ENCODE results near the gene NPIPB2. TPM values are rescaled to one million over a fixed set of nuclear protein-coding genes. Genes with fewer than 3 reads are reported as not detected.
"Not testable (repeated sequence)": the region's sequence is repeated elsewhere in the genome, so short reads cannot be mapped to it uniquely, and the experiment has no call there.

NPIPB2 gene
- total RNA-seq, 2 experiments from 2014 or later: 6.3 to 7.6 TPM

DNA sequence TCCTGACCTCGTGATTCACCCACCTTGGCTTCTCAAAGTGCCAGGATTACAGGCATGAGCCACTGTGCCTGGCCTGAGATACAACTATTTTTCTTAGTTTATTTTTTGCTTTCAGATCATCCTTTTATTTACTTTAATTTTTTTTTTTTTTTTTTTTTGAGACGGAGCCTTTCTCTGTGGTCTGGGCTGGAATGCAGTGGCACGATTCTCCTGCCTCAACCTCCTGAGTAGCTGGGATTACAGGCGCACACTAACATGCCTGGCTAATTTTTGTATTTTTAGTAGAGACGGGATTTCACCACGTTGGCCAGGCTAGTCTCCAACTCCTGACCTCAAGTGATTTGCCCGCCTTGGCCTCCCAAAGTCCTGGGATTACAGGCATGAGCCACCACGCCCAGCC lies 11.7 kb upstream of the NPIPB2 start:
- CTCF ChIA-PET; H3K4me3 Mint-ChIP-seq; H3K36me3 Mint-ChIP-seq; intact Hi-C loops (cut with micrococcal nuclease); H3K27ac Mint-ChIP-seq; H3K27me3 Mint-ChIP-seq; DNase-seq; H3K9me3 Mint-ChIP-seq; H3K4me1 Mint-ChIP-seq (ENCODE audit: low read depth); POLR2A ChIA-PET: not testable (repeated sequence)

DNA sequence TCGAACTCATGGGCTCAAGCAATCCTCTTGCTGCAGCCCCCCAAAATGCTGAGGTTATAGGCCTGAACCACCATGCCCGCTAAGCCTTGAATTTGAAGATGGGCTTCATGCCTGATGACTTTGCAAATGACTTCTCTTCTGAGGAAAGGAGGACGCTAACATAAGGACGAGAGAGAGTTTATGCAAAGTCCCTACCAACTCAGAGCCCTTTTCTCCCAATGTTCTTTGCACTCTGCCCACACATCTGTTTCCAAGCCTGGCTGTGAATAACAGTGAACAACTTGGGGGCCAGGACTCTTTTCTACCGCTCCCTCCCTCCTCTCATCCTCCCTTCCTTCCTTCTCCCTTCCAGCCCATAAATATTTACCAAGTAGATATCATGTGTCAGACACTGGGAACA lies 8.5 kb upstream of the NPIPB2 start:
- H3K36me3 Mint-ChIP-seq: no peaks in the 10 kb centered on the region
- CTCF ChIA-PET: no interaction called here
- no peaks in the 10 kb centered on the region for H3K9me3 Mint-ChIP-seq
- no peaks in the 10 kb centered on the region for H3K27me3 Mint-ChIP-seq
- no peak overlapping the region for H3K27ac Mint-ChIP-seq
- H3K4me3 Mint-ChIP-seq: no peak overlapping the region
- DNase-seq: no peak
- H3K4me1 Mint-ChIP-seq (ENCODE audit: low read depth): no peaks in the 10 kb centered on the region
- POLR2A ChIA-PET: no interaction called here
- intact Hi-C loops (cut with micrococcal nuclease): no loop called here

DNA sequence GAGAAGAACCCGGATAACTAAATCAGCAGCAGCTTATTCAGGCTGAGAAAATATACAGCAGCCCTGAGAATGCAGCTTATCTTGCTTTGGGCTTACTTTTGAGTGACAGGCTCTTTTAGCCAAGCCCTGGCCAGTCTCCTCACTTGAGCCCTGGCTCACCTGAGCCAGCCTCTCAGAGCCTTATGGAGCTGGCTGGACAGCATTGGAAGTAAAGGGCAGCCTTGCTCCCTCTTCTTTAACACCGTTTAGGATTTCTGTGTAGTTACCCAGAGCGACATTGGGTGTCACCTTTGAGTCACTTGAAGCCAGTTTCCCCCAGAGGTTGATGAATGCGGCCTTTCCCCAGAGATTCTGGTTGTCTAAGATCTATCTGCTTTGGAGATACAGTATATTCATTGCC lies 7.7 kb upstream of the NPIPB2 start:
- no peaks in the 10 kb centered on the region for H3K36me3 Mint-ChIP-seq
- no peak overlapping the region for H3K4me3 Mint-ChIP-seq
- intact Hi-C loops (cut with micrococcal nuclease): loop anchor here (1.0 kb wide), 1 partner anchor 119 kb away; no protein-coding TSS in a partner anchor
- no peak overlapping the region for H3K27ac Mint-ChIP-seq
- H3K4me1 Mint-ChIP-seq (ENCODE audit: low read depth): no peaks in the 10 kb centered on the region
- no peaks in the 10 kb centered on the region for H3K27me3 Mint-ChIP-seq
- CTCF ChIA-PET: interaction anchor here (0.6 to 1.9 kb wide), 4 partner anchors 27 to 118 kb away, joined by 3 to 20 read pairs (median 4); partner anchors contain the start of gene SNX29
- POLR2A ChIA-PET: interaction anchor here (0.6 kb wide), 1 partner anchor 10 kb away, joined by 3 read pairs; no protein-coding TSS in a partner anchor
- DNase-seq: peak; percentile 20
- H3K9me3 Mint-ChIP-seq: no peaks in the 10 kb centered on the region

DNA sequence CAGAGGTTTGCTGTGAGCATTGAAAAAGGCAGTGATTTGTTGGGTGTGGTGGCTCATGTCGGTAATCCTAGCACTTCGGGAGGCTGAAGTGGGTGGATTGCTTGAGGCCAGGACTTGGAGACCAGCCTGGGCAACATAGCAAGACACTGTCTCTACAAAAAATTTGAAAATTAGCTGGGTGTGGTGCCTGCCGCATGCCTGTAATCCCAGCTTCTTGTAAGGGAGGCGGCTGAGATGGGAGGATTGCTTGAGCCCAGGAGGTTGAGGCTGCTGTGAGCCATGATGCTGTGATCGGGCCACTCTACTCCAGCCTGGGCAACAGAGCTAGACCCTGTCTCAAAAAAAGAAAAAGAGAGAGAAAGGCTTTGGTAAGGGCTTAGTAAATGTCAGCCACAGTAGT lies 7.0 kb upstream of the NPIPB2 start:
- Mint-ChIP-seq H3K4me3 (no peak overlapping the region), H3K27ac (no peak overlapping the region), H3K9me3 (no peaks in the 10 kb centered on the region), H3K36me3 (no peaks in the 10 kb centered on the region), H3K4me1 (ENCODE audit: low read depth) (no peaks in the 10 kb centered on the region), H3K27me3 (no peaks in the 10 kb centered on the region)
- CTCF ChIA-PET: interaction anchor here (0.6 to 1.9 kb wide), 4 partner anchors 28 to 119 kb away, joined by 3 to 20 read pairs (median 4); partner anchors contain the start of gene SNX29
- POLR2A ChIA-PET: no interaction called here
- no peak for DNase-seq
- intact Hi-C loops (cut with micrococcal nuclease): loop anchor here (1.0 kb wide), 1 partner anchor 119 kb away; no protein-coding TSS in a partner anchor

DNA sequence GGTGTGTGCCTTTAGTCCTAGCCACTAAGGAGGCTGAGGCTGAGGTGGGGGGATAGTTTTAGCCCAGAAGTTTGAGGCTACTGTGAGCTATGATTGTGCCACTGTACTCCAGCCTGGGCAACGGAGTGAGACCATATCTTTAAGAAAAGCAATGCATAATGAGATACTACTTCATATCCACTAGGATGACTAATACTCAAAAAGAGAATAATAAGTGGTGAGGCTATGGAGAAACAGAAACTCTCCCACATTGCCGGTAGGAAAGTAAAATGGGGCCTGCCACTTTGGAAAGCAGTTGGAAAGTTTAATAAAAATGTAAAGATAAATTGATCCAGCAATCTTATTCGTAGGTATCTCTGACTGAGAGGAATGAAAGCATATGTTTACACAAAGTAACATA lies 4.6 kb upstream of the NPIPB2 start:
- Mint-ChIP-seq H3K27ac (no peak overlapping the region), H3K36me3 (no peaks in the 10 kb centered on the region), H3K9me3 (no peaks in the 10 kb centered on the region), H3K4me3 (no peak overlapping the region), H3K4me1 (ENCODE audit: low read depth) (no peaks in the 10 kb centered on the region), H3K27me3 (no peaks in the 10 kb centered on the region)
- POLR2A ChIA-PET: no interaction called here
- CTCF ChIA-PET: interaction anchor here (2.1 kb wide), 1 partner anchor 121 kb away, joined by 7 read pairs; no protein-coding TSS in a partner anchor
- no peak for DNase-seq
- intact Hi-C loops (cut with micrococcal nuclease): no loop called here

DNA sequence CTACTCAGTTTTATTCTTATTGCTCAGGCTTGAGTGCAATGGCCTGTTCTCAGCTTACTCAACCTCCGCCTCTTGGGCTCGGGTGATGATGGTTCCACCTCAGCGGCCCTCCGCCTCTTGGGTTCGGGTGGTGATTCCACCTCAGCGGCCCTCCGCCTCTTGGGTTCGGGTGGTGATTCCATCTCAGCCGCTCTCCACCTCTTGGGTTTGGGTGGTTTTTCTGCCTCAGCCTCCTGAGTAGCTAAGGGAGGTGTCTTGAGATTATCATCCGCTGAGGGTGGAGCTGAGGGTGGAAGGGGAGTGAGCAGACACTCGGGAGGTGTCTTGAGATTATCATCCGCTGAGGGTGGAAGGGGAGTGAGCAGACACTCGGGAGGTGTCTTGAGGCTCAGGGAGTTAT lies 14.5 kb downstream of the NPIPB2 start:
- intact Hi-C loops (cut with micrococcal nuclease); H3K9me3 Mint-ChIP-seq; H3K36me3 Mint-ChIP-seq; H3K4me3 Mint-ChIP-seq; DNase-seq; H3K4me1 Mint-ChIP-seq (ENCODE audit: low read depth); POLR2A ChIA-PET; H3K27me3 Mint-ChIP-seq; CTCF ChIA-PET; H3K27ac Mint-ChIP-seq: not testable (repeated sequence)

DNA sequence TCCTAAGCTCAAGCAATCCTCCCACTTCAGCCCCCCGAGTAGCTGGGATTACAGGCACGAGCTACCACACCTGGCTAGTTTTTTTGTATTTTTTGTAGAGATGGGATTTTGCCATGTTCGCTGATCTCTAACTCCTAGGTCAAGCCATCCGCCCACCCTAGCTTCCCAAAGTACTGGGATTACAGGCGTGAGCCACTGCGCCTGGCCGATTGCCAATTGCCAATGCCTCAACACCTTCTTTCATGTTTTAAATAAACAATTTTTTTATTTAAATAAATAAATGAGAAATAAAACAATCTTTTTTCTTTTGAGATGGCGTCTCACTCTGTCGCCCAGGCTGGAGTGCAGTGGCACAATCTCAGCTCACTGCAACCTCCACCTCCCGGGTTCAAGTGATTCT lies 17.8 kb downstream of the NPIPB2 start:
- H3K4me1 Mint-ChIP-seq (ENCODE audit: low read depth); DNase-seq; CTCF ChIA-PET; H3K9me3 Mint-ChIP-seq; H3K4me3 Mint-ChIP-seq; H3K27ac Mint-ChIP-seq; intact Hi-C loops (cut with micrococcal nuclease); POLR2A ChIA-PET; H3K27me3 Mint-ChIP-seq; H3K36me3 Mint-ChIP-seq: not testable (repeated sequence)

DNA sequence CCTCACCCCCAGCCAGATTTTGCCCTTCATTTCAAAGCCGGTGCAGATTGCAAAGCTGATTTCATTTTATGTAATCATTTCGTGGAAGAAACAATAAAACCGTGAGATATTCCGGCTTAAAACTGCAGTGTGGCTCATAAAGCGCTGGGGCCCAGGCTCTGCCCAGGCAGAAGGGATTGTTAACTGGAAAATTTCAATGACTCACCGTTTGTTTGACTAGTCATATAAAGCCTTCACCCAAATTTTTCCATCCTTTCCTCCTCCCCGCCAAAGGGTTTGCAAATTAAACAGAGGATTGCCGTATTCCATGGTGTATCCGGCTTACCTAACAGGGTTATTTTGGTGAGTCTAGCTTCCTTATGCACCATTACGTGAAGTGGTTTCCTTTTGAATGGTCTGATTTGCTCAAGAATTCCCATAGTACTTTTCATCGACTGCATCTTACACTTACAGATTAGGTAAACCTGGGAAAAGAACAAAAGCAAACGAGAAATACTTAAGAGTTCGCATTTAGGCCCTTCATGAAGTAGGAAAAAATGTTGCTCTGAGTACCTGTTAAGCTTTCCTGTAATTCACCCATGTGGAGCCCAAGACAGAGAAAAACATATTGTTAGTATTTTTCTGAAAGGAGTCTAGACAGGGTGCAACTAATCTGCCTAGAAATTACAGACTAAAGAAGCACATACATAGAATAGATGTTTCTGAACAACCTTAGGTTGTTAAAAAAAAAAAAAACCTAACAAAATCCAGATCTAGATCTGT lies 25.1 kb downstream of the NPIPB2 start:
- H3K27me3 Mint-ChIP-seq: peaks cover 4% of the 10 kb centered on the region
- peaks cover 22% of the 10 kb centered on the region for H3K36me3 Mint-ChIP-seq
- H3K4me3 Mint-ChIP-seq: peak overlapping the region; percentile 82
- peak overlapping the region; percentile 89 for H3K27ac Mint-ChIP-seq
- peak; percentile 12 for DNase-seq
- H3K9me3 Mint-ChIP-seq: no peaks in the 10 kb centered on the region
- ChIA-PET CTCF (interaction anchor here (0.7 to 1.5 kb wide), 3 partner anchors 60 to 151 kb away, joined by 3 to 9 read pairs (median 7); partner anchors contain the start of gene SNX29), POLR2A (interaction anchor here (0.6 to 1.6 kb wide), 3 partner anchors 60 to 164 kb away, joined by 3 to 4 read pairs (median 4); partner anchors contain the start of genes RSL1D1 and SNX29)
- intact Hi-C loops (cut with micrococcal nuclease): loop anchor here (1.0 to 5.0 kb wide), 3 partner anchors 60 to 974 kb away; partner anchors contain the start of genes CLEC16A, DEXI, SNX29 and TXNDC11
- peaks cover 30% of the 10 kb centered on the region for H3K4me1 Mint-ChIP-seq (ENCODE audit: low read depth)

DNA sequence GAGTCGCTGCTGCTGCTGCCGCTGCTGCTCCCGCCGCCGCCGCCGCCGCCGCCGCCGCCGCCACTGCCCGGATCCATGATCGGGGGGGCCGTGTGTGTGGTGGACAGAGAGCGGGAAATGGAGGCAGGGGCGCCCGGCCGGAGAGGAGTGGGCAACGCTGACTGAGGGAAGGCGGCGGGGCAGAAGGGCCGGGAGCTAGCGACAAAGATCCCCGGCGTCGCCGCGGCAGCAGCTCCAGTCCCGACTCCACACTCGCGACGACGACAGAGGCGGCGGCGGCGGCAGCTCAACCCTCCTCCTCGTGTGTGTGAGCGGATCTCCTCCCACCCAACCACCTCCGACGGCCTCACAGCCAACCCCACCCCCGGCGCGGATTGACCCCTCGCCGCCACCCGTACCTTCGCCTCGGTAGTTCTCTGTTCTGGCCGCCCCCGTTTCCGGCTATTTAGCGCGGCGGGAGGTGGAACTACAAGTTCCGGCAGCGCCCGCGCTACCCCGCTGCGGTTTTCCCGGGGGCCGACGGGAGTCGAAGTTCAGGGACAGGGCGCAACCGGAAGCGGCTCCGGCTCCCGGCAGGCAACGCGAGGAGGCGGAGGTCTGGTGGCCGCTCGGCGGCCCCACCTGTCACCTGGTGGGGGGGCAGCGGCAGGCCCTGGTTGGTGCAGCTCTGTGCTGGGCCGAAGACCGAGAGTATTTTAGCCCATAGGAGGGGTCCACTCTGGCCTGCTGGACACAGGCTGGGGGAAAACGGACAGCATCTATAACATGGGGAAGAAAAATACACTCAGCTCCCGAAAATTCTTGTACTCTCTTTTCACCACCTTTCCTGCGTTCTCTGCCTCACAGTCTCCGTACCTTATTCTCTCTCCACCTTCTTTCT lies 26.0 kb downstream of the NPIPB2 start, which contains the start of gene GSPT1:
GSPT1 (minus strand) TSS at position 313 of the 880 bp plus-strand sequence; CDS start at position 77, 236 bp downstream.
- ChIA-PET POLR2A (interaction anchor here (0.6 to 1.7 kb wide), 6 partner anchors 61 to 173 kb away, joined by 3 to 4 read pairs (median 4); partner anchors contain the start of genes RSL1D1, SNX29 and TXNDC11), CTCF (interaction anchor here (0.7 to 1.5 kb wide), 3 partner anchors 61 to 152 kb away, joined by 3 to 9 read pairs (median 7); partner anchors contain the start of gene SNX29)
- Mint-ChIP-seq H3K27ac (peak within 1 kb of the TSS; percentile 92), H3K36me3 (peaks cover 22% of the 10 kb centered on the region), H3K27me3 (peaks cover 4% of the 10 kb centered on the region), H3K4me1 (ENCODE audit: low read depth) (peaks cover 34% of the 10 kb centered on the region), H3K9me3 (no peaks in the 10 kb centered on the region), H3K4me3 (peak within 1 kb of the TSS; percentile 95)
- intact Hi-C loops (cut with micrococcal nuclease): loop anchor here (1.0 to 5.0 kb wide), 4 partner anchors 15 to 974 kb away; partner anchors contain the start of genes CLEC16A, DEXI, SNX29 and TXNDC11
- DNase-seq: peak; percentile 100

DNA sequence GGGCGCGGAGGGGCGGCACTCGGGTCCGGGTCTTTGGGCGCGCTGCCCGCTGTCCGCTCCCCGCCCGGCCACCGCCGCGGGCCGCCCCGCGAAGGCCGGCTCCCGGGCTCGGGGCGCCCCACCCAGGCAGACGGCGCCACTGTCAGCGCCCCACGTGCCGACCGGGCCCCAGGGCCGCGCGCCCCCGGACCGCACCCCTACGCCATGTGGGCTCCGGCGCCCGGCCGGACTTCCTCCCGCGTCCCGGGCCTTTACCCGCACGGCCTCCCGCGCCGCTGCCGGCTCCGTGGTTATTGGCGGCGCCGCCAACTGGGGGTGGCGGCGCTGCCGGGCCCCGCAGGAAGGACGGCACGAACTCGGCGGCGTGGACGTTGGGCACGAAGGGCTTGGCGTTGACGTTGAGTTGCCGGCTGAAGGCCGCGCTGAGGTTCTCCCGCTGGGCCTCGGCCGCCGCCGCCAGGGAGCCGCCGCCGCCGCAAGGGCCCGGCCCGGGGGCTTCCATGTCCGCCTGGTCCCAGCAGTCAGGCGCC lies 26.7 kb downstream of the NPIPB2 start:
- peak overlapping the region; percentile 92 for H3K27ac Mint-ChIP-seq
- intact Hi-C loops (cut with micrococcal nuclease): loop anchor here (2.0 to 5.0 kb wide), 2 partner anchors 14 to 973 kb away; partner anchors contain the start of genes CLEC16A and DEXI
- peak overlapping the region; percentile 95 for H3K4me3 Mint-ChIP-seq
- H3K27me3 Mint-ChIP-seq: peaks cover 4% of the 10 kb centered on the region
- POLR2A ChIA-PET: interaction anchor here (0.6 to 1.7 kb wide), 4 partner anchors 34 to 173 kb away, joined by 4 to 6 read pairs (median 4); partner anchors contain the start of genes RSL1D1 and TXNDC11
- H3K4me1 Mint-ChIP-seq (ENCODE audit: low read depth): peaks cover 41% of the 10 kb centered on the region
- peaks cover 22% of the 10 kb centered on the region for H3K36me3 Mint-ChIP-seq
- DNase-seq: peak; percentile 47
- CTCF ChIA-PET: interaction anchor here (1.5 kb wide), 1 partner anchor 62 kb away, joined by 9 read pairs; the partner anchor contains the start of gene SNX29
- no peaks in the 10 kb centered on the region for H3K9me3 Mint-ChIP-seq

Data from activated CD4-positive, alpha-beta memory T cell treated with anti-CD3 and anti-CD28 coated beads for 36 hours (primary cell).